GM13976 (cell line): ENCODE results near the gene HOPX.
"Not testable (repeated sequence)": the region's sequence is repeated elsewhere in the genome, so short reads cannot be mapped to it uniquely, and the experiment has no call there.

Experiments used
- DNase-seq: peaks from one replicate; pipeline ENCODE4 v3.0.0; 2012; ENCODE audit warnings: low spot score
- CTCF ChIP-seq: IDR thresholded peaks from 2 replicates; pipeline ENCODE4 v1.5.1; 2012; ENCODE audit warnings: borderline replicate concordance, mild to moderate bottlenecking; ENCODE audit not compliant: insufficient read depth; ENCODE audit errors: extremely low read depth, missing control alignments, control extremely low read depth
- in situ Hi-C: fragments of 300-500 bp; cut with MboI; formaldehyde crosslinking; loops from one replicate; pipeline ENCODE4 v1.12.0; 2022; ENCODE audit warnings: low sequenced_read_pairs, mixed read lengths, inconsistent platforms; ENCODE audit not compliant: unreplicated experiment

The HOPX gene

GRCh38 chr4:56646341-56646740, 34.8 kb downstream of the HOPX start:
- in situ Hi-C loops: no loop called here
- no peak for TF ChIP-seq CTCF
- DNase-seq: no peak

GRCh38 chr4:56643596-56643995, 37.5 kb downstream of the HOPX start:
- no peak for TF ChIP-seq CTCF
- no peak for DNase-seq

GRCh38 chr4:56641494-56642051, 39.5 kb downstream of the HOPX start:
- DNase-seq: no peak
- in situ Hi-C loops: no loop called here
- TF ChIP-seq CTCF: no peak

More at GRCh38 chr4:56643596-56643995, 37.5 kb downstream of the HOPX start:
- in situ Hi-C loops: no loop called here

GRCh38 chr4:56640621-56641493, 40.2 kb downstream of the HOPX start:
- in situ Hi-C loops: no loop called here
- DNase-seq: no peak
- no peak for TF ChIP-seq CTCF

- DNase-seq: no peak
- no peak for TF ChIP-seq CTCF
- in situ Hi-C loops: no loop called here
Observed at GRCh38 chr4:56637791-56638190, 43.3 kb downstream of the HOPX start.

- DNase-seq: no peak
- in situ Hi-C loops: no loop called here
- TF ChIP-seq CTCF: no peak
Observed at GRCh38 chr4:56637154-56637553, 43.9 kb downstream of the HOPX start.

- DNase-seq, in situ Hi-C loops: not testable (repeated sequence)
Observed at GRCh38 chr4:56634954-56635353, 46.1 kb downstream of the HOPX start.
